SU-DHL-6 (cell line): ENCODE data around the gene PTPRN2.

Experiments
- H2AFZ ChIP-seq: fragments of 200-600 bp; sonication (generic); 2 replicates; pipeline ENCODE4 v1.6.1; 2014; ENCODE audit warnings: low read depth, mild to moderate bottlenecking, moderate library complexity, mixed read lengths, antibody characterized with exemption, low read length; ENCODE audit not compliant: severe bottlenecking
- H3F3A ChIP-seq: fragments of 200-600 bp; shearing (Covaris generic); 2 replicates; pipeline ENCODE4 v1.6.0; 2016; ENCODE audit warnings: antibody characterized with exemption, mild to moderate bottlenecking; ENCODE audit not compliant: insufficient read depth
- H3K27ac ChIP-seq: fragments of 200-600 bp; sonication (generic); 2 replicates; pipeline ENCODE4 v1.5.1; 2016; ENCODE audit warnings: low read depth, mild to moderate bottlenecking, low read length, moderate library complexity, mixed read lengths
- H3K27me3 ChIP-seq: fragments of 200-600 bp; sonication (generic), shearing (Covaris generic); 2 replicates; pipeline ENCODE4 v1.6.0; 2014; ENCODE audit warnings: mild to moderate bottlenecking, low read length
- H3K36me3 ChIP-seq: fragments of 200-600 bp; sonication (generic); 2 replicates; pipeline ENCODE4 v1.6.1; 2014; ENCODE audit warnings: mild to moderate bottlenecking, low read length, mixed read lengths
- H3K4me2 ChIP-seq: fragments of 300-600, 200-600 bp; shearing (Covaris generic), sonication (generic); 2 replicates; pipeline ENCODE4 v1.6.0; 2014; ENCODE audit warnings: low read length, low read depth, mild to moderate bottlenecking; ENCODE audit not compliant: poor library complexity, severe bottlenecking
- H3K4me3 ChIP-seq: fragments of 200-600 bp; sonication (generic); 2 replicates; pipeline ENCODE4 v1.5.1; 2014; ENCODE audit warnings: antibody characterized with exemption, low read length, mild to moderate bottlenecking, mixed read lengths; ENCODE audit not compliant: insufficient read depth, poor library complexity, severe bottlenecking
- H3K79me2 ChIP-seq: fragments of 200-600 bp; sonication (generic); 2 replicates; pipeline ENCODE4 v1.6.1; 2014; ENCODE audit warnings: mild to moderate bottlenecking, low read length, moderate library complexity; ENCODE audit not compliant: insufficient read depth
- H3K9ac ChIP-seq: fragments of 200-600 bp; sonication (generic); 2 replicates; pipeline ENCODE4 v1.7.0; 2014; ENCODE audit warnings: mild to moderate bottlenecking, low read length
- H3K9me2 ChIP-seq: fragments of 200-600 bp; sonication (generic); replicated peaks from 2 replicates; pipeline ENCODE4 v1.6.1; 2014; ENCODE audit warnings: low read length; ENCODE audit not compliant: insufficient read depth
- H3K9me3 ChIP-seq: fragments of 200-600 bp; sonication (generic); 2 replicates; pipeline ENCODE4 v1.6.1; 2014; ENCODE audit warnings: low read length, mixed read lengths; ENCODE audit not compliant: insufficient read depth
- H4K20me1 ChIP-seq: fragments of 200-600 bp; sonication (generic); 2 replicates; pipeline ENCODE4 v1.6.1; 2014; ENCODE audit warnings: low read depth, mild to moderate bottlenecking, antibody characterized with exemption, low read length, moderate library complexity, mixed read lengths
- CTCF ChIP-seq: fragments of 200-600 bp; sonication (generic); IDR thresholded peaks from one replicate; pipeline ENCODE4 v1.5.1; 2017; ENCODE audit warnings: antibody characterized with exemption, mild to moderate bottlenecking, low read length, moderate library complexity; ENCODE audit not compliant: insufficient read depth, poor library complexity, severe bottlenecking
- EZH2phosphoT487 ChIP-seq: fragments of 200-600 bp; sonication (generic), shearing (Covaris generic); conservative IDR thresholded peaks from 2 replicates; pipeline ENCODE4 v1.6.1; 2018; ENCODE audit warnings: mild to moderate bottlenecking, antibody characterized with exemption, low read length, moderate library complexity, mixed read lengths

Gene PTPRN2

GRCh38 chr7:157682946-157683746 lies 904.5 kb downstream of the PTPRN2 start:
- Histone ChIP-seq H3K79me2 (no peaks in the 10 kb centered on the region), H4K20me1 (no peaks in the 10 kb centered on the region), H3K9me2 (no peaks in the 10 kb centered on the region), H3K9me3 (no peaks in the 10 kb centered on the region), H3F3A (no peaks in the 10 kb centered on the region), H3K36me3 (no peaks in the 10 kb centered on the region), H3K27ac (no peak overlapping the region), H3K4me2 (no peak overlapping the region), H3K4me3 (no peak overlapping the region), H2AFZ (no peak overlapping the region), H3K27me3 (0 out of 2 replicates have a peak, but pooled peaks cover 4% of the 10 kb centered on the region), H3K9ac (no peak overlapping the region)
- no peak for TF ChIP-seq CTCF
- TF ChIP-seq EZH2phosphoT487 = no peak

GRCh38 chr7:157682064-157682945 lies 905.3 kb downstream of the PTPRN2 start:
- no peaks in the 10 kb centered on the region for H4K20me1 ChIP-seq
- H3K9me2 ChIP-seq = no peaks in the 10 kb centered on the region
- TF ChIP-seq EZH2phosphoT487 = no peak
- TF ChIP-seq CTCF = no peak
- no peaks in the 10 kb centered on the region for H3K36me3 ChIP-seq
- H2AFZ ChIP-seq = no peak overlapping the region
- H3K4me3 ChIP-seq = no peak overlapping the region
- H3K4me2 ChIP-seq = no peak overlapping the region
- no peaks in the 10 kb centered on the region for H3K9me3 ChIP-seq
- H3F3A ChIP-seq = no peaks in the 10 kb centered on the region
- no peaks in the 10 kb centered on the region for H3K79me2 ChIP-seq
- no peak overlapping the region for H3K27ac ChIP-seq
- no peak overlapping the region for H3K9ac ChIP-seq
- H3K27me3 ChIP-seq = 0 out of 2 replicates have a peak, but pooled peaks cover 4% of the 10 kb centered on the region

GRCh38 chr7:157679607-157680006 lies 908.0 kb downstream of the PTPRN2 start:
- no peak overlapping the region for H3K27ac ChIP-seq
- no peak overlapping the region for H3K4me3 ChIP-seq
- H3K4me2 ChIP-seq = no peak overlapping the region
- no peaks in the 10 kb centered on the region for H3K36me3 ChIP-seq
- H3K9me3 ChIP-seq = no peaks in the 10 kb centered on the region
- H4K20me1 ChIP-seq = no peaks in the 10 kb centered on the region
- H3K9me2 ChIP-seq = no peaks in the 10 kb centered on the region
- no peak overlapping the region for H2AFZ ChIP-seq
- H3F3A ChIP-seq = no peaks in the 10 kb centered on the region
- no peak overlapping the region for H3K9ac ChIP-seq
- H3K27me3 ChIP-seq = 0 out of 2 replicates have a peak, but pooled peaks cover 4% of the 10 kb centered on the region
- no peaks in the 10 kb centered on the region for H3K79me2 ChIP-seq
- TF ChIP-seq CTCF (no peak), EZH2phosphoT487 (no peak)
